Thymus (tissue), 11 donors: ENCODE measurements around the gene GEMIN7. TPM values are rescaled to one million over a fixed set of nuclear protein-coding genes. Genes with fewer than 3 reads are reported as not detected.

Experiments
- DNase-seq, 9 donors: peaks; one replicate each; pipeline ENCODE4 v3.0.0-alpha.2; 2013; ENCODE audit warnings: low spot score in 9 of 9, low read depth in 6 of 9, missing footprints in 1 of 9
- H3K27ac ChIP-seq, 2 donors: one replicate each; pipeline ENCODE4 v1.5.1; 2013; ENCODE audit warnings: control low read depth in 1 of 2, low read depth in 1 of 2, low read length in 1 of 2, mild to moderate bottlenecking in 1 of 2, moderate library complexity in 1 of 2
- H3K27me3 ChIP-seq, 2 donors: one replicate each; pipeline ENCODE4 v1.5.1; 2013; ENCODE audit warnings: low read length in 1 of 2; ENCODE audit not compliant: control insufficient read depth in 2 of 2, insufficient read depth in 1 of 2
- H3K36me3 ChIP-seq, 2 donors: one replicate each; pipeline ENCODE4 v1.5.1; 2013; ENCODE audit warnings: low read length in 1 of 2, mild to moderate bottlenecking in 1 of 2, moderate library complexity in 1 of 2; ENCODE audit not compliant: control insufficient read depth in 2 of 2, insufficient read depth in 2 of 2
- H3K4me1 ChIP-seq, 2 donors: one replicate each; pipeline ENCODE4 v1.5.1; 2013; ENCODE audit warnings: low read length in 2 of 2; ENCODE audit not compliant: control insufficient read depth in 2 of 2, insufficient read depth in 2 of 2
- H3K4me3 ChIP-seq, 2 donors: one replicate each; pipeline ENCODE4 v1.5.1; 2013; ENCODE audit warnings: low read length in 2 of 2, control low read depth in 1 of 2, mild to moderate bottlenecking in 1 of 2
- H3K9me3 ChIP-seq, 2 donors: one replicate each; pipeline ENCODE4 v1.5.1; 2013; ENCODE audit warnings: low read length in 1 of 2, mild to moderate bottlenecking in 1 of 2; ENCODE audit not compliant: control insufficient read depth in 2 of 2, insufficient read depth in 1 of 2
- WGBS: extraction: QIAGEN DNeasy Blood & Tissue Kit; methylation state at CpG from one replicate; pipeline ENCODE4 v1.1.7; 2013; 5-methylcytosine and 5-hydroxymethylcytosine counted together
- polyA plus RNA-seq: library from polyadenylated mRNA; stranded (reverse); fragments of 200-250 nt; gene quantifications from one replicate; pipeline ENCODE4 v1.2.3, GENCODE V29; 2013
- total RNA-seq: library from RNA; stranded (reverse); fragments of 120-200 nt; gene quantifications from one replicate; pipeline ENCODE4 v1.2.4, GENCODE V29; 2013
- donor health status: healthy.

GEMIN7 gene
- total and polyA plus RNA-seq, 2 donors = 15.2 to 32.3 TPM

DNA sequence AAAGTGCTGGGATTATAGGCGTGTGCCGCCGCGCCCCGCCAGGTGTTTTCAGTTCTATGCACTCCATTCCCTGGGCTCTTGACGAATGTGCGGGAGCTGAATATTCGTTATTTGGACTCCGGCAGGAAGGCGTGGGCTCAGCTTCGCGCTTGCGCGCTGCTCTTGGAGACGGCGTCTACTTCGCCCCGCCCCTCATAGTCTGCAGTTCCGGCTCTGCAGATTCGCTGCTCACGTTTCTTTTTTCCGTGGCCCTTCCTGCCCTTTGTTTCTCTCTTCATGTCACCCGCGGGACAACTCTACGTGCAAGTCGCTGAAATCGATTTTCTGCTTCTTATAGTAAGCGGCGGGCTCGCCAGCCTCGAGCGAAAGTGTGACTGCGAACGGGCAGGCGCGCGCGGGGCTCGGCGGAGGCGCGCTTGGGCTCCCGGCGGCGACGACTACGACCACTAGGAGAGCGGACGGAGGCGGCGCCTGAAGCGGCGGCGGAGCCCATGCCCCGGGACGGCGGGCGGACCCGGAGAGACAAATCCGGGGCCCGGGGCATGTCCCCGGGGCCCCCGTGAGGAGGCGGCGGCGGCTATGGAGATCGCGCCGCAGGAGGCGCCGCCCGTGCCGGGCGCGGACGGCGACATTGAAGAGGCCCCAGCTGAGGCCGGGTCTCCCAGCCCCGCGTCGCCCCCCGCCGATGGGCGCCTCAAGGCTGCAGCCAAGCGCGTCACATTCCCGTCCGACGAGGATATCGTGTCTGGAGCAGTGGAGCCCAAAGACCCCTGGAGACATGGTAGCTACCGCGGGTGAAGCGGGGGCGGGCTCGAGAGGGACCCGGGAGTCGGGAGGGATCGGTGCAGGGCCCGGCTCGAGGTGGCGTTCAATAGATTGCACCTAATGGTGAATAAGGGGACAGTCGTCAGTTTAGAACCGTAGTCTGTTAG, 14.0 kb downstream of the GEMIN7 start, which contains the start of gene PPP1R37:
Gene PPP1R37 (plus strand): TSS at position 433 of the 932 bp plus-strand sequence. CDS start 147 bp downstream, at position 580.
- peak within 1 kb of the TSS; percentile 97 to 98 for H3K27ac ChIP-seq
- no peaks in the 10 kb centered on the region for H3K27me3 ChIP-seq
- H3K4me3 ChIP-seq = peak within 1 kb of the TSS; percentile 77 to 92
- peak; percentile 90 to 98 (median 95) for DNase-seq
- peaks cover 0 to 4% of the 10 kb centered on the region in 2 donors for H3K9me3 ChIP-seq
- peaks cover 23 to 46% of the 10 kb centered on the region in 2 donors for H3K4me1 ChIP-seq
- under 1% methylated on average over 103 of the region's 103 CpGs for WGBS
- peaks cover 15 to 29% of the 10 kb centered on the region in 2 donors for H3K36me3 ChIP-seq

DNA sequence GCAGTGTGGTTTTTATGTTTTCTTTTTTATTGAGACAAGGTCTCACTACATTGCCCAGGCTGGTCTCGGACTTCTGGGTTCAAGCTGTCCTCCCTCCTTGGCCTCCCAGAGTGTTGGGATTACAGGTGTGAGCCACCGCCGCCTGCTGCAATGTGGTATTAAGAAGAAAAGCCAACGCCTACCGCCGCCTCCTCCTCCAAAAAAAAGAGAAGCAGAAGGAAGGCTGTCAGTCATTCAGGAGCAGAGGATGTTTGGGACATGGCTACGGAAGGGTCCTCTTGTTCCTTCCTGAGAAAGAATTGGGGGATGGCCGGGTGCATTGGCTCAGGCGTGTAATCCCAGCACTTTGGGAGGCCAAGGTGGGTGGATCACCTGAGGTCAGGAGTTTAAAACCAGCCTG, 15.1 kb downstream of the GEMIN7 start:
- H3K27me3 ChIP-seq = no peaks in the 10 kb centered on the region
- WGBS = 88% methylated on average over 9 of the region's 9 CpGs
- DNase-seq = no peak
- peaks cover 33 to 56% of the 10 kb centered on the region in 2 donors for H3K4me1 ChIP-seq
- peaks cover 20 to 21% of the 10 kb centered on the region in 2 donors for H3K36me3 ChIP-seq
- peaks cover 0 to 4% of the 10 kb centered on the region in 2 donors for H3K9me3 ChIP-seq
- peak overlapping the region; percentile 77 to 92 for H3K4me3 ChIP-seq
- peak overlapping the region in 1 of 2 donors; percentile 25 for H3K27ac ChIP-seq

DNA sequence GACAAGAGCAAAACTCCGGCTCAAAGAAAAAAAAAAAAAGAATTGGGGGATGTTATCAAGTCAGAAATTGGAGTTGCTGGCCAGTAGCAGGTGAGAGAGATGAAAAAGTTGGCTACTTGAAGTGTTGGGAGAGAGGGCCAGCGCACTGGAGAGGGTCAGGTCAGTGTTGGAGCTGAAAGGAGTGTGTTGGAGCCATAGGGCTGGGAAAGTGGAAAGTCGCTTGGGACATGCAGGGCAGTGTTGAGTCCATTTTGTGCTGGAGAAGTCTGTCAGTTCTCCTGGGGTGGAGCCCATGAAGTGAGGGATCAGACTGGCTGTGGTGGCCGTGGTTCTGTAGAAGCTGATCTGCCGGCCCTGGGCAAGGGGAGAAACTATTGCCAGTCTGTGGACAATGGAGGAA, 15.6 kb downstream of the GEMIN7 start:
- DNase-seq = no peak
- Histone ChIP-seq H3K9me3 (peaks cover 0 to 4% of the 10 kb centered on the region in 2 donors), H3K4me3 (no peak overlapping the region), H3K27me3 (no peaks in the 10 kb centered on the region), H3K27ac (no peak overlapping the region), H3K4me1 (peaks cover 35 to 61% of the 10 kb centered on the region in 2 donors), H3K36me3 (peaks cover 21 to 26% of the 10 kb centered on the region in 2 donors)
- WGBS = 94% methylated on average over 5 of the region's 5 CpGs

DNA sequence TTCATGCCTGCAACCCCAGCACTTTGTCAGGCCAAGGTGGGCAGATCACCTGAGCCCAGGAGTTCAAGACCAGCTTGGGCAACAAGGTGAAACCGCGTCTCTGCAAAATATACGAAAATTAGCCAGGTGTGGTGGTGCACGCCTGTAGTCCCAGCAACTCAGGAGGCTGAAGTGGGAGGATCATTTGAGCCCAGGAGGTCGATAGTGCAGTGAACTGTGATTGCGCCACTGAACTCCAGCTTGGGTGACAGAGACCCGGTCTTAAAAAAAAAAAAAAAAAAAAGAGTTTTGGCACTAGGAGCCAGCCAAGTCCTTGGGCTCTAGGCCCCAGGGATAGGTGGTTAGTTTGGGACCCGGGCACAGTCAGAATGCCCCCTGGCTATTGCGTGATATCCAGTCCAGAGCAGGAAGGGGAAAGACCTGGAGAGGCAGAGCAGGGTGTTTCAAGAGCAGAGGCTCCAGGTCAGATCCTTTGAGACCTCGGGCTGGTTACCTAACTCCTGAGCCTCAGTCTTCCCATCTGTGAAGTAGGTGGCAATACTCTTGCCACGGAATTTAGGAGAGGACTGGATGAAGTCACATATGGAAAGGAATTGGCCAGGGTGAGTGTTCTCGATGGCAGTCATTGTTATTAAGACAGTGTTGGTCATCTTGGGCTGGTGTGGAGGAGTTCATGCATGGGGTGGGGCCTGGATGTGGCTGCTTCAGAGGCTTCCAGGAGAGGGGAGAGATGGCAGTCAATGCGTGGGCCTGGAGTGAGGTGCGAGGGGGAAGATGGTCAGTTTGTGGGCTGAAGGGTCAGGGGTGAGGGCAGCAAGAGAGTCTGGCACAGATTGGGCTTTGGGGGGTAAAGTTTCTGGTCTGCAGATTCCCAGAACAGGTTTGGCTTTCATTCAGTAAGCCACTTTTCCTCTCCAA, 16.7 kb downstream of the GEMIN7 start:
- Histone ChIP-seq H3K27me3 (no peaks in the 10 kb centered on the region), H3K4me1 (peaks cover 37 to 69% of the 10 kb centered on the region in 2 donors), H3K9me3 (peaks cover 0 to 4% of the 10 kb centered on the region in 2 donors), H3K4me3 (no peak overlapping the region), H3K27ac (no peak overlapping the region), H3K36me3 (peaks cover 12 to 28% of the 10 kb centered on the region in 2 donors)
- 97% methylated on average over 14 of the region's 14 CpGs for WGBS
- no peak for DNase-seq

DNA sequence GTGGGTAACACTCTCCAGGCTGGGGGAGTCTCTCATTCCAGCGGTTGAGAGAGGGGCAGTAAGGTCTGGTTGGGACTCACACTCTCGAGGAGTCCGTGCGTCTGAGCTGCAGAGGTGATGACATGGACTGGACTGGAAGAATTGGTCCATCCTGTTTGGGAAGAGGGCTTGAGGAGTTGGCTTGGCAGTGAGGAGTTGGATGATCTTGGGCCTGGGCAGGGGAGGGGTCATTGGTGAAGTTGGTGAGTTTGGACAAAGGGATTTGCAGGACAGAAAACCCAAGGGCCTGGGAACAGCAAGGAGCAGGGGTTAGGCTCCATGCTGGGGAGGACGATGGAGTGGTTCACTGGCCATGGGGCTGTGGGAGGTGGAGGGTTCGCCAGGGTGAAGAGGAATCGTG, 17.6 kb downstream of the GEMIN7 start:
- no peak for DNase-seq
- Histone ChIP-seq H3K27ac (no peak overlapping the region), H3K4me3 (no peak overlapping the region), H3K36me3 (peaks cover 9 to 25% of the 10 kb centered on the region in 2 donors), H3K4me1 (peaks cover 33 to 66% of the 10 kb centered on the region in 2 donors), H3K9me3 (no peaks in the 10 kb centered on the region), H3K27me3 (no peaks in the 10 kb centered on the region)
- 97% methylated on average over 7 of the region's 7 CpGs for WGBS

DNA sequence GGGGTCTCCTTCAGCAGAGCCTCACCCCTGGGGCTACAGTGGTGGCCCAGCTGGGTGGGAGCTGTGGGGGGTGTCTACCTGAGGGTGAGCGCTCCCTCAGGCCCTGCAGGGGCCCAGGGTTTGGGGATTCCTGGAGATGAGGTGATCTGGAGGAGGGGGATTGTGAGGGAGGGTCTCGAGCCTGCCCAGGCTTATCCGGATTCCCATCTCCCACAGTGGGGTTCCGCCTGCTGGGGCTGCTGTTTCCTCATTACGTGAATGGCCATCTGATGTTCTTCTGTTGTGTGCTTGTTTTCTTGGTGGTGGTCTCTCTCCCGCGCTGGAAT, 18.4 kb downstream of the GEMIN7 start:
- no peak overlapping the region for H3K27ac ChIP-seq
- no peak overlapping the region for H3K4me3 ChIP-seq
- peaks cover 9 to 25% of the 10 kb centered on the region in 2 donors for H3K36me3 ChIP-seq
- WGBS = 99% methylated on average over 7 of the region's 7 CpGs
- no peaks in the 10 kb centered on the region for H3K27me3 ChIP-seq
- peaks cover 35 to 70% of the 10 kb centered on the region in 2 donors for H3K4me1 ChIP-seq
- no peaks in the 10 kb centered on the region for H3K9me3 ChIP-seq
- DNase-seq = no peak

DNA sequence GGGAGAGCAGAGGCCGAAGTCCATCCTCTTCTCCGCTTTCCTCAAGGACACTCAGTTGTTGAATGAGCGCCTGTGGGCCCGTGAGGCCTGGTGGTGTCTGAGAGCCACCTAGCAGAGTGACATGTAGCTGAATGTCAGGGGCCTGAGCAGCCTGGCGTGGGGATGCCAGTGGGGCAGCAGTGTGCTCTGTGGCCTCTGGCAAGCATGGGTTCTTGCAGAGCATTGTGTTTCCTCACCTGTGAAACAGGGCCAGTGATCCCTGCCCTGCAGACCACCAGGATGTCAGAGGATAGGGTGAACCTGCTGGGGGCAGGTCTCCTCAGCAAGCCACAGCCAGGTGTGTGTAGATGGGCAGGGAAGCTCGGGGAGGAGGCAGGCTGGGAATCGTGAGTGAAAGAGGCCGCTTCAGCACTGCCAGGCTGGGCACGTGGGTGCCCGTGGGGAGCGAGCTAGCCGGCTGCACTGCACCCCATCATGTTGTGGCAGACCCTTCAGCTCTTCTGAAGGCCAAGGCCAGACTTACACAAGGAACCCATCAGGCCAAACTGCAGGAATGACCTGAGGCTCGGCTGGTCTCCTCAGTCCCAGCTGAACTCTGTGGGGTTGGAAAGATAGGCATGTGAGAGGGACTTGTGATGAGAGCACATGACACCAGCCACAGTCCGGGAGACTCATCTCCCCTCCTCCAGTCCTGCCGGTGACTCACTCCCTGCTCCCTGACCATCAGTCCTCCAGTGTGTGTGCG, 18.9 kb downstream of the GEMIN7 start:
- Histone ChIP-seq H3K4me3 (no peak overlapping the region), H3K36me3 (peaks cover 9 to 25% of the 10 kb centered on the region in 2 donors), H3K4me1 (peaks cover 40 to 73% of the 10 kb centered on the region in 2 donors), H3K27ac (peak overlapping the region; percentile 44 to 57), H3K9me3 (no peaks in the 10 kb centered on the region), H3K27me3 (no peaks in the 10 kb centered on the region)
- 94% methylated on average over 16 of the region's 16 CpGs for whole genome bisulfite sequencing
- DNase-seq = no peak
